Kidney capillary endothelial cell (primary cell): ENCODE results near the gene TFDP1.

Experiments
- DNase-seq: peaks from one replicate; pipeline ENCODE4 v3.0.0-alpha.2; 2018; ENCODE audit warnings: low spot score

TFDP1 gene

GRCh38 chr13:113665597-113666328, 81.2 kb downstream of the TFDP1 start:
- no peak for DNase-seq

GRCh38 chr13:113666329-113666670, 81.7 kb downstream of the TFDP1 start:
- DNase-seq: no peak

- DNase-seq: no peak
These were observed 82.6 kb downstream of the TFDP1 start, which contains the start of gene GRK1 for GRCh38 chr13:113666951-113667701. TSS of gene GRK1 (plus strand) at chr13:113667219. CDS start at chr13:113667387, 168 bp downstream.

- no peak for DNase-seq
These were observed 83.4 kb downstream of the TFDP1 start for GRCh38 chr13:113667771-113668490.

- DNase-seq: no peak
These were observed 84.0 kb downstream of the TFDP1 start for GRCh38 chr13:113668491-113668971.

- DNase-seq: no peak
These were observed 84.7 kb downstream of the TFDP1 start for GRCh38 chr13:113669231-113669754.

- DNase-seq: no peak
These were observed 85.3 kb downstream of the TFDP1 start for GRCh38 chr13:113669755-113670341.

GRCh38 chr13:113670541-113670940, 86.0 kb downstream of the TFDP1 start:
- DNase-seq: no peak

GRCh38 chr13:113671066-113672001, 86.8 kb downstream of the TFDP1 start:
- no peak for DNase-seq

- DNase-seq: no peak
These were observed 87.6 kb downstream of the TFDP1 start for GRCh38 chr13:113672002-113672651.
